Measurements from ENCODE around the gene CA4. TPM values are rescaled to one million over a fixed set of nuclear protein-coding genes. Genes with fewer than 3 reads are reported as not detected.

The CA4 gene
- polyA plus RNA-seq, 2 of the 4 experiments (the other 2 are of a cell fraction): 0.06 TPM; not detected in 1

DNA sequence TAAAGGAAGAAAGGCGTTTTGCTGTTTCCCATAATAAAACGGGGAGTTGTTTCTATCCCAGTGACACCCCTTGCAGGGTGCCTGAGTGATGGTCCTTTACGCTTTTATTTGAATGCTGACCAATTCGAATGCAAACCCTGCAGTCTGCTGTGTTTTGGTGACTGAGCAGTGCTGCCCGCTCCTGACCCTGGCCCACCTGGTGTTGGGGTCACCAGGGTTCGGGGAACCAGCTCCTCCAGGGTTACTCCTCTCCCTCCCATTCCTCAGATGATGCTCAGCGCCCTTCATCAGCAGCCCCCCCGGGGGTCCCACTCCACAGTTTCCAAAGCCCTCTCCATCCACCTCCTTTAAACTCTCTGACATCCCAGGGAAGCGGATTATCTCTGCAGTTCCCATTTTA is 6.0 kb downstream of the CA4 start:
- FAIRE-seq: no peak
- H3K4me1 ChIP-seq: peaks cover 2% of the 10 kb centered on the region; the same call in 2 of the 3 replicates
- H3K4me3 ChIP-seq: no peak overlapping the region
- H3K9me3 ChIP-seq: no peaks in the 10 kb centered on the region
- ChIA-PET POLR2A (no interaction called here), CTCF (interaction anchor here (15.1 kb wide), 1 partner anchor 13 kb away, joined by 150 read pairs; no protein-coding TSS in a partner anchor)
- ATAC-seq: no peak
- no peak for DNase-seq (ENCODE audit: low read depth in 1 of 2, low spot score in 1 of 2)
- no peak for TF ChIP-seq ZNF302 (CRISPR knock-in tag; IDR thresholded peaks at IDR 0.05)
- TF ChIP-seq CHD4 (IDR thresholded peaks at IDR 0.05; ENCODE audit: borderline replicate concordance): no peak
- no peak for TF ChIP-seq NPAS2 (CRISPR knock-in tag; IDR thresholded peaks at IDR 0.05; ENCODE audit: borderline replicate concordance)
- TF ChIP-seq HEYL (CRISPR knock-in tag; IDR thresholded peaks at IDR 0.05): no peak
- H3K4me2 ChIP-seq: no peak overlapping the region
- no peak overlapping the region for H3K27ac ChIP-seq
- WGBS (ENCODE audit: missing lambda C conversion rate): 51% methylated on average over 9 of the region's 9 CpGs

GRCh38 chr17:60156746-60157145 is 7.0 kb downstream of the CA4 start:
- Histone ChIP-seq H3K4me1 (peaks cover 9% of the 10 kb centered on the region), H3K9me3 (no peaks in the 10 kb centered on the region), H3K4me3 (no peak overlapping the region), H3K4me2 (no peak overlapping the region), H3K27ac (no peak overlapping the region)
- ChIA-PET CTCF (interaction anchor here (1.2 to 15.1 kb wide), 2 partner anchors 14 to 482 kb away, joined by 3 to 150 read pairs; no protein-coding TSS in a partner anchor), POLR2A (no interaction called here)
- TF ChIP-seq RCOR1 (IDR thresholded peaks at IDR 0.05; ENCODE audit: low read depth, low read length) (no peak), POLR2A (IDR thresholded peaks at IDR 0.05; ENCODE audit: low read length) (no peak), KDM5A (IDR thresholded peaks at IDR 0.05) (no peak), KDM1A (IDR thresholded peaks at IDR 0.05; ENCODE audit: low read depth) (no peak)
- no peak for FAIRE-seq
- 72% methylated on average over 8 of the region's 8 CpGs for WGBS (ENCODE audit: missing lambda C conversion rate)
- no peak for ATAC-seq
- no peak for DNase-seq (ENCODE audit: low read depth in 1 of 2, low spot score in 1 of 2)

DNA sequence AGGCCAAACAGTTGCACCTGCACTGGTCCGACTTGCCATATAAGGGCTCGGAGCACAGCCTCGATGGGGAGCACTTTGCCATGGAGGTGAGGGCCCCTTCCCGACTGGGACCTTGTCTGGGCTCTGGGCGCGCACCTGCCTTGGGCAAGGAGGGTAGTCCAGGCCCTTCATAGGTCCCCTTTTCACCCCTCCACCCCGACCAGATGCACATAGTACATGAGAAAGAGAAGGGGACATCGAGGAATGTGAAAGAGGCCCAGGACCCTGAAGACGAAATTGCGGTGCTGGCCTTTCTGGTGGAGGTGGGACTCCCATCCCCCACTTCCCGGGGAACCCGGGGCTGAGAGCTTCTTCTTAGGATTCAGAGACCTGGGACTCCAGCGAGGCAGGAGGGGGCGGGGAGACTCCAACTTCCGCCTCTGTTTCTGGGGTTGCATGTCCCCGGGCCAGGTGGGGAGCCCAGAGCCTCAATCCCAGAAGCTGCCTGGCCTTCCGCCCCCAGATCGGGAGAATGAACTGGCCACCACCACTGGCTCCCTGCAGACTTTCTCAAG is 7.8 kb downstream of the CA4 start:
- Histone ChIP-seq H3K4me2 (no peak overlapping the region), H3K4me1 (peaks cover 14% of the 10 kb centered on the region), H3K27ac (no peak overlapping the region), H3K9me3 (no peaks in the 10 kb centered on the region), H3K4me3 (no peak overlapping the region)
- CTCF ChIA-PET: interaction anchor here (1.2 to 15.1 kb wide), 2 partner anchors 15 to 481 kb away, joined by 3 to 150 read pairs; no protein-coding TSS in a partner anchor
- POLR2A ChIA-PET: no interaction called here
- no peak for FAIRE-seq
- ATAC-seq: no peak
- DNase-seq (ENCODE audit: low read depth in 1 of 2, low spot score in 1 of 2): no peak
- TF ChIP-seq CEBPB (IDR thresholded peaks at IDR 0.05): no peak
- no peak for TF ChIP-seq FOSB (CRISPR knock-in tag; IDR thresholded peaks at IDR 0.05)
- TF ChIP-seq HOXB13 (CRISPR knock-in tag; IDR thresholded peaks at IDR 0.05; ENCODE audit: low read depth): no peak
- no peak for TF ChIP-seq HES2 (IDR thresholded peaks at IDR 0.05)
- TF ChIP-seq CHD4 (IDR thresholded peaks at IDR 0.05; ENCODE audit: borderline replicate concordance): no peak
- TF ChIP-seq RFX5 (IDR thresholded peaks at IDR 0.05): no peak
- TF ChIP-seq JUN (IDR thresholded peaks at IDR 0.05): no peak
- TF ChIP-seq EHMT2 (IDR thresholded peaks at IDR 0.05; ENCODE audit: low read depth): no peak
- no peak for TF ChIP-seq KDM1A (IDR thresholded peaks at IDR 0.05; ENCODE audit: low read depth)
- no peak for TF ChIP-seq ZSCAN20 (CRISPR knock-in tag; IDR thresholded peaks at IDR 0.05)
- TF ChIP-seq CBX8 (IDR thresholded peaks at IDR 0.05): no peak
- no peak for TF ChIP-seq CBX2 (IDR thresholded peaks at IDR 0.05; ENCODE audit: borderline replicate concordance, low read depth)
- TF ChIP-seq ZNF302 (CRISPR knock-in tag; IDR thresholded peaks at IDR 0.05): no peak
- no peak for TF ChIP-seq HOXB5 (CRISPR knock-in tag; IDR thresholded peaks at IDR 0.05)
- TF ChIP-seq NR3C1 (IDR thresholded peaks at IDR 0.05): no peak
- TF ChIP-seq ESRRA (IDR thresholded peaks at IDR 0.05; ENCODE audit: borderline replicate concordance, low read length): no peak
- TF ChIP-seq ELK1 (IDR thresholded peaks at IDR 0.05; ENCODE audit: low read depth, low read length): no peak
- no peak for TF ChIP-seq RNF2 (IDR thresholded peaks at IDR 0.05; ENCODE audit: borderline replicate concordance, low read depth)
- 56% methylated on average over 18 of the region's 18 CpGs for WGBS (ENCODE audit: missing lambda C conversion rate)
